ENCODE data around the gene AQP12A. TPM values are rescaled to one million over a fixed set of nuclear protein-coding genes. Genes with fewer than 3 reads are reported as not detected.

AQP12A gene
- total RNA-seq, 1 experiment from 2014 or later, result not detected

DNA sequence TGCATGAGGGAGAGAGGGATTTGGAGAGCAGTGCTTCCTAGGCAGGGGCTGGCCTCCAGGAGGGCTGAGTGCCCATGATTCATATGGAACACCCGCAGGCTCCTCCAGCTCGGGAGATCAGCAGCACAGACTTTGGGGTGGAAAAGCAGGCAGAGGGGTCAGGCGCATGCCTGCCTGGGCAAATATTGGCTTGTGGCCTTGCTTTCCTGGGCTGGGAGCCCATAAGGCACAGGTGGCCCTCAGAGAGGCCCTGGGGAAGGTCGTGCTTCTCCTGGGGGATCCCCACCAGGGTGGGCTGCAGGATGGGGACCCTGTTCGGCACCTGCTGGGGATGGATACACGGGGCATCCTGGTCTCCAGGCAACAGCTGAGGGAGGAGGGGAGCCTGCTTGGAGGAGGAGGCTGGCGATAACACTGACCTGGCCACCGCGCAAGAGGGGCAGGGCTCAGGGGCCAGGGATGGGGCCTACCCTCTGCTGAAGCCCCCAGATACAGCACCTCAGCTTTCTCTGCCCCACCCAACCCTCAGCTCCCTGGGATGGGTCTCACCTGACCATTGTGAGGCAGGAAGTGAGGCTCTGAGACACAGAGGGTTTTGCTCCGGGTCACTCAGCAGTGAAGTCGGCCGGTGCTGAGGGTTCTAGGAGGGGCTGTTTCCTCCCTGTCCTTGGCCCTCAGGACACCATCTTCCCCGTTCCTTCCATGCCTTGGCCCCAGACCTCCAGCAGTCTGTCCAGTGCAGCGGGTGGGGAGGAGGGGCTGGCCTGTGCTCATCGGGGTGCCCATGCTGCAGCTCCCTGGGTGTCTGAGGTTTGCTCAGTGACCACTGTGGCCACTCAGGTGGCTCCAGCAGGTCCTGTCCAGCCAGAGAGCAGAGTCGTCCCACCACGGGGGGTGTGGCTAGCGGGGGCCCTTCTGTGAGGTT lies 12.0 kb downstream of the AQP12A start:
- no peak for DNase-seq (ENCODE audit: extremely low read depth, low read depth)

DNA sequence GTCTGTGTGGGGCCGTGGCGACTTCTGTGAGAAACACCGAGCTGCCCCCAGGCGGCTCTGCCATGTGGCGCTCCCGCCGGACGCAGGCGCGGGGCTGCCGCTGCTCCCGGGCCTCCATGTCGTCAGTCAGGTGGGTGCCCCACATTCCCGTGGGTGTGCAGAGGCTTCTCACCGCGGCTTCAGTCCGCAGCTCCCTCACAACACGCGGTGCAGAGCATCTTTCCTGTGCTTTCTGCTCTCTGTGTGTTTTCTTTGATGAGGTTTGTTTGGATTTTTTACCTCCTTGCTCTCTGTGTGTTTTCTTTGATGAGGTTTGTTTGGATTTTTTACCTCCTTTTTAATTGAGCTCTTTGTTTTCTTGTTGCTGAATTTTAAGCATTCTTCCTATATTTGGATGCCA lies 13.0 kb downstream of the AQP12A start:
- no peak for DNase-seq (ENCODE audit: extremely low read depth, low read depth)

DNA sequence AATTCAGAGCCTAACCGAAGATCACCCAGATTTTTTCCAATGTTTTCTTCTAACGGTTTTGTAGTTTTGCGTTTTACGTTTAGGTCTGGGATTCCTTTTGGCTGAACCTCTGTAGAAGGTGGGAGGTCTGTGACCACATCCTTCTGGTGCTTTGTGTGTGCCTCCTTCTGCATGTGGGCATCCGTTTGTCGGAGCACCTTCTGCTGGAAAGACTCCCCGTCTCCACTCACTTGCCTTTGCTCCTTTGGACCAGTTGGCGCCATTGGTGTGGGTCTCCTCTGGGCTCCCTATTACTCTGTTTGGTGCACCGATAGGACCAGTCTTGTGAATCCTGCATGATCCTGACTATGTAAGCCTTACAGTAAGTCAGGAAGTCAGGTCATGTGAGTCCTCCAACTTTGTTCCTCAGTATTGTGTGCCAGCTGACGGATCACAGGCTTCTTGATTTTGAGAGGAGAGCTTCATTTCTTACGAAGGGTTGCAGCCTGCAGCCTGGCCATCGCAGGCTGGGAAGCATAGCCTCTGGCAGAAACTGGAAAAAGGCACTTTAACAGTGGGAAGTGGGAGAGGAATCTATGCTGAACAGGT lies 13.6 kb downstream of the AQP12A start:
- DNase-seq (ENCODE audit: extremely low read depth, low read depth), result no peak

DNA sequence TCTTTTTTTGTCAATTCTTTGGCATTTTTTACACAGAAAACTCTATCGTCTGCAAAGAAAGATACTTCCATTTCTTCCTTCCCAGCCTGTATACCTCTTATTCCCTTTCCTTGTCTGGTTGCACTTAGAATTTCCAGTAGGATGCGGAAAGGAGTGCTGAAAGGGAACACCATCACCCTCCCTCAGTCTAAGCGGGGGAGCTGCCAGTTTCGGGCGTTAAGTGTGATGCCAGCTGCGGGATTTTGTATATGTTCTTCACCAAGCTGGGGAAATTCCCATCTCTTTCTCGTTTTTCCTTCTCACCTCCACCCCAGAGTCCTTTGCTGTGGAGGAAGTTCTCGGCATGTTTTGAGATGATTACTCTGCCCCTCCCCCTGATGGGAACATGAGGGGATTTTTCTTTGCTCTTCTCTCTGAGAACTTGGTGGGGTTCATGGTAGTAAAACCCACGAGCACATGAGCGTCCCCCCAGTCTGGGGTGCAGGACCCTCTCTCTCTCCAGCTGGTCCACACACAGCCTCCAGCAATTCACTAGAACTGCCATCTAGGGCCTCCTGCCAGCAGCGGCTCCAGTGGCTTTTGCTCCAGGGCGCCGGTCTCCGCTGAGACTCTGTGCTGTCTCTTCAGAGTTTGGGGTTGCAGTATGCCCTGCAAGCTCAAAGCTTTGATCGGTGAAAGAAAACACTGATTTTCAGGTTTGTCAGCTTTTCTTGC lies 15.5 kb downstream of the AQP12A start:
- DNase-seq (ENCODE audit: extremely low read depth, low read depth), result no peak

DNA sequence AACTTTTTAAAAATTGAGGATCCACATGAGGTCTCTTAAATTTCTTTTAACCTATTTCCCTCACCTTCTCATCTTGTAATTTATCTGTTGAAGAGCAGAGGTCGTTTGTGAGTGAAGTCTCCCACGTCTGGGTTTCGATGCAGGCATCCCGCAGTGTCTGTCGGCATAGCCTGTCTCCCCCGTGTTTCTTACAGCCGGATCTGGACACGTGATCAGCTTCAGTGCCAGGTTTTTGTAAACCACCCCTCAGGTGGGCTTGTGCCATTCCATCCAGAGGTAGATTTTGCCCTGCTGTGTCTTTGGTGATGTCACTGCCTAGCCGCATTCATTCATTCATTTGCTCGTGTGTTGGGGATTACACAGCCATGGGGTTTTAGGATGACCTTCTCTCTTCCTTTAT lies 16.2 kb downstream of the AQP12A start:
- no peak for DNase-seq (ENCODE audit: extremely low read depth, low read depth)

DNA sequence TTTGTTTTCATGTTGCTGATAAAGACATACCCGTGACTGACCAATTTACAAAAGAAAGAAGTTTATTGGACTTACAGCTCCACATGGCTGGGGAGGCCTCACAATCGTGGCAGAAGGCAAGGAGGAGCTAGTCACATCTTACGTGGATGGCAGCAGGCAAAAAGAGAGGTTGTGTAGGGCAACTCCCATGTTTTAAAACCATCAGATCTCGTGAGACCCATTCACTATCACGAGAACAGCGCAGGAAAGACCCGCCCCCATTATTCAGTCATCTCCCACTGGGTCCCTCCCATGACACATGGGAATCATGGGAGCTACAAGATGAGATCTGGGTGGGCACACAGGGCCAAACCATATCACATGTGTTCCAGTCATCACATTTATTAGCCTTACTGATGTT lies 16.8 kb downstream of the AQP12A start:
- no peak for DNase-seq (ENCODE audit: extremely low read depth, low read depth)

DNA sequence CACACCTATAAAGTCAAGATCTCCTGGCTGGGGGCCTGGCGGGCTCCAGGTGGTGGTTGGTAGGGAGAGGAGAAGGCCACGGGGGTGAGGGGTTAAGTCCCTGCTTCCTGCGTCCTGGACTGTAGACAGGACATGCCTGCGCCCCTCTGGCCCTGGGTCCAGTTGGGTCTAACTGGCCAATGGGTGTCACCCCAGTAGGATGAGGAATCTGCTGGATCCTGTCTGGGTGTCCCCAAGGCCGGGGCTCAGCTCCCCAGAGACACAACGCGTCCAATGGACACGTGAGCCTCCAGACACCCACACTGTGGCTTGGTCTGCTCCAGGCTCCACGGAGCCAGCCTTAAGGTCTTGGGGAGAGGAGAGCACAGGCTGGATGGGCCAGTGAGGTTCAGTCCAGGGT lies 19.6 kb downstream of the AQP12A start:
- no peak for DNase-seq (ENCODE audit: extremely low read depth, low read depth)

DNA sequence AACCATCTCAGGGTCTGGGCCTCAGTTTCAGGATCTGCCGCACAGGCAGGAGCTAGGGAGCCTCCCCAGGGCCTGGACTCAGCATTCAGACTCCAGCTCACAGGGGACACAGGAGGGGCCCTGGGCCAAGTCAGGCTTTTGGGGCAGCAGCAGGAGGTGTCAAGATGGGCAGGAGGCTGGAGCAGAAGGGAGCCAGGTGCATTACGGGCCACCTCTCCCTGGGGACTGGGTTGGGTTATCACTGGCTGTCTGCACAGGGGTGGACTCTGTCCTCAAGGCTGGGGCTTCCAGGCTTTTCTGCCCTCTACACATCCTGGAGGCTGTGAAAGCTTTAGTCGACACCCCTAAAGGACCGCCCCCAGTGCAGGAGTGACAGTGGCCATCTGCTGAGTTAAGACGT lies 20.0 kb downstream of the AQP12A start:
- DNase-seq (ENCODE audit: extremely low read depth, low read depth), result no peak

DNA sequence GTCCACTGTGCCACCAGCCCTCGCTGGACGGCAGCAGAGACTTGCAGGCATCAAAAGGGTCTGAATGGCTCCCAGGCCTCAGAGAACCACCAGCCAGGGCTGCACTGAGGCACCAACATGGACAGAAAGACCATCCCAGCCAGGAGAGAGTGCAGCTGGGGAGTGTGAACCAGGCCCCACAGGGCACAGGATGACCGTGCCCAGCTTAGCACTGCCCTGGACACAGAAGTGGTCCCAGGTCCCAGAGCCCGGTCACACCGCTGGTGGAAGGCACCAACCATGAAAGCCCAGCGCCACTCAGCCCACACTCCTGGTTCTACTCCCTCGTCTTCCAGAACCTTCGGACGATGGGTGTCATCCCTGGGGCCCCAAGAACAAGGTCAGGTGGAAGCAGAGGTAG lies 20.5 kb downstream of the AQP12A start:
- no peak for DNase-seq (ENCODE audit: extremely low read depth, low read depth)

DNA sequence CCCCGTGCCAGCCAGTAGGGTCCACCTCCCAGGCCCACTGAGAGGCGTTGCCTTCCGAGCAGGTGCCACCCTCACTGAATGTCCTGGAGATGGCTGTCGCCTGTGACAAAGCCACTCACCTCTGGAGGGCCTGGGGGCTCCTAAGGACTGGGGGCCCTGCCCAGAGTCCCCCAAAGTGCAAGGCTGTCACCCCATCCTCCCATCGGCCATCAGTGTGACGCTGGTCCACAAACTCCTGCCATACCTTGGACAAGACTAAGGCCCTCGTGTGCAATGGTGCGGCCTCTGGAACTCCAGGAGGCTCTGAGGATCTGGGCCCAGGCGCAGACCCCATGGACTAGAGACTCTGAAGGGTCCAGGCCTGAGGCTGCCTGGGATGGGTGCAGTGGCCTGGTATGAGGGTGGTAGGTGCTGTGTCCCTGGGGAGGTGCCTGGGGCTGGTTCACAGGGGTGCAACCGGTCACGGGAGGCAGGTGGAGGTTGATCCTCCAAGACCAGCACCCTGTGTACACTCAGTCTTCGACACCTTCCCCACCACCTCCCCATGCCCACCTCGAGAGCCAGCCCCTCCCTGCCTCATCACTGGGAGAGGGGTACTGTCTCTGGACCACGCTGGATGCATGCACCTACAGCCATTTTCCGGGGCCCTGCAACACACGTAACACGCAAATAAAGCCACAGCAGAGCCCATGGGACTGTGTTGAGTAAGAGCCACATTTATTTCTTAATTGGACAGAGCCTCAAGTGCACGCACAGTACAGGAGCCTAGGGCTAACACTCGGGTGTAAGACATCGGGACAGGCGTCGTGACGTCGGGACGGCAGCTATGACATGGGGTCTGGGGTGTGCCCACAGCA lies 21.6 kb downstream of the AQP12A start:
- DNase-seq (ENCODE audit: extremely low read depth, low read depth), result no peak

DNA sequence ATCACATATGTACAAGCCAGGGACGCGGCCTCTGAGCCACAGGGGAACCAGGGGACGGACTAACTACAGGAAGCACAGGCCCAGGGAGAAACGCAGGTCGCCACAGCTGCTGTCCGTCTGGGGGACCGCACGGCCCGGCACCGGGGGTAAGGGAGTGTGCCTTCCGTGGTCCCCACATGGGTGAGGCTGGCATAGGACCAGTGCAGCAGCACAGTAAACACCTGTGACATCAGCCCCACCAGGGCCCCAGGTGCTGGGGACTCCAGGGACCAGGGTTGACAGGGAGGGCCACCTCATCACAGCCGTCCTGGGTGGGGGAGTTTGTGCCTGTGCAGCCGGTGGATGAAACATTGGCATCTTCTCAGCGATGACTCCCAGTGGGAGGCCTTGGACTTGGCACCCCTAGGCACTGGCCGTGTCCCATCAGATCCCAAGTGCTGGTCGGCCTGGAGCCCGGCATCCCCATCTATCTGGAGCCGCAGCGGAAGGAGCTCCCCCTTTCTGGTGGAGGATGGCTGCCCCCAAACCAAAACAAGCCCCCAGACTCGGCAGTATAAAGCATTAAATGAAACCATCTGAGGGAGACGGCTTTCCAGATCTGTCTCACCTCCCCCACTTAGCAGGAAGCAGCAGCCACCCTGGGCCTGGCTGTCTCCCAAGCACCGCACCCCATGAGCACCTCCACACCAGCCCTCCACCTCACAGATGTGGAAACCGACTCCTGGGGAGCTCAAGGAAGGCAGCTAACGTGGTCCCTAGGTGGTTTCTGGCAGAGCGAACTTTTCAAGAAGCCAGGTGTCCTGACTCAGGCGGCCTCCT lies 22.5 kb downstream of the AQP12A start:
- no peak for DNase-seq (ENCODE audit: extremely low read depth, low read depth)

DNA sequence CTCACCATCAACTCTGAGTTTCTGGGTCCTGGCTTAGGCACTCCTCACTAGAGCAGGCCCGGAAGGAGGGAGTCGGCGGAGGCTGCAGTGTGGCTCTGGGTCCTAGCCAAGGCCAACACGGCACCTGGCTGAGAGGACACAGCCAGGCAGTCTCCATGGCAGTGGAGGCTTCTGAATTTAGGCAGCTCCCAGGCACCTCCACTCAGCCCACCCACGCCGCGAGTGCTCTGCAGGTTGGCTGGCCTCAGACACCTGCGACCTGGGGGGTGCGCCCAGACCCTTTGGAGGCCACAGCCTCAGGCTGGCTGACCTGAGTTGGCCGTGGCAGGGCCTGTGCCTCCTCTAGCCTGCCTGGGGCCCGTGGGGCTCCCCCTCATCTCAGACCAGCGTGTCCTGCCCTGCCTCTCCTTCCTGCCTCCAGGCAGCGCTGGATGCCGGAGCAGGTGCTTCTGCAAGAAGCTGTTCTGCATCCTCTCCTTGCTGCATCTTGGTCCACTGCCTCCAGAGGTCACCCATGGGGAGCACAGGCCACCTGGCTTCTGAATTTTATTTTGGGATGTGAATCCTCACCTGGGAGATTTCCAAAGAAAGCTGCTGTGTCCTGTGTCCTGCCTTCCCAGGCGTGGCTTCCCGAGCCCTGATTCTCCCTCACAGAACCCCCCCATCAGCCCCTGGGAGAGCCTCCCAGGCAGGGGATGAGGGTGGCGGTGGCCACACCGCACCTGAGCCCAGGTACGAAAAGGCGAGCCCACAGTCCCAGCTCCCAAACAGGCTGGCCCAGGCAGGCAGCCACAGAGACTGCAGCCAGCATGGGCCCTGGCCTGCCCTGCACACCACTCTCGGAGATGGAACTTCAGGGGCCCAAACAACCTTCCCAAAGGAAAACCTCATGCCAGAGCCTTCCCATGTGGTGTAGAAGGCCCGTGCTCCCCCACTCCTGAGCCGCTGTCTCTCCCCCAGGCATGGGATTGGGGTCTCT lies 23.4 kb downstream of the AQP12A start:
- no peak for DNase-seq (ENCODE audit: extremely low read depth, low read depth)

DNA sequence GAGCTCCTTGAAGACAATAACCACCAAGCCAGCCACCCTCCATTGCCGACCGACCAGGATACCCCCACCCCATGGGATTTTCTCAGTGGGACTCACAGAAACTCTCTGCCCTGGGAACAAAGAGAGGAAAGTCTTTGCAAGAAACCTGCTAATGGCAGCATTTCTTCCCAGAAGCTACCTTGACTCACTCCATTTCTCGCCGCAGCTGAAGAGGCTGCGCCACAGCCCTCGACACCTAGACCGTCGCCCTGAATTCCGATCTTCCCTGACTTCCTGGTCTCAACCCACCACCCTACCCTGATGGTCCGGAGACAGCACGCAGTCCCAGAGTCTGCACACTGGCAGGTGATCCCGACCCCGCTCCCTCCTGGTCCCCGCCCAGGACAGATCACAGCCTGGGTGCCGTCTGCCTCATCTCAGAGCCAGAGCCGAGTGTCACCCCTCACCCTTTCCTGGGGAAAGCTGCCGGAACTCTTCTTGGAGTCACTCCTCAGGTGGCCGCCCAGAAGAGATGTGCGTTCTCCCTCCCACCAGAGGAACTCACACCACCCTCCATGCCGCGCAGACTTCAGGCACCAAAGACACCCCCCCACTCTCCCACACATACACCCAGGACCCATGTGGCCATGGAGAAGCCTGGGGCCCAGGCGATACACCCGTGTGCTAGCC lies 24.6 kb downstream of the AQP12A start:
- DNase-seq (ENCODE audit: extremely low read depth, low read depth), result no peak

DNA sequence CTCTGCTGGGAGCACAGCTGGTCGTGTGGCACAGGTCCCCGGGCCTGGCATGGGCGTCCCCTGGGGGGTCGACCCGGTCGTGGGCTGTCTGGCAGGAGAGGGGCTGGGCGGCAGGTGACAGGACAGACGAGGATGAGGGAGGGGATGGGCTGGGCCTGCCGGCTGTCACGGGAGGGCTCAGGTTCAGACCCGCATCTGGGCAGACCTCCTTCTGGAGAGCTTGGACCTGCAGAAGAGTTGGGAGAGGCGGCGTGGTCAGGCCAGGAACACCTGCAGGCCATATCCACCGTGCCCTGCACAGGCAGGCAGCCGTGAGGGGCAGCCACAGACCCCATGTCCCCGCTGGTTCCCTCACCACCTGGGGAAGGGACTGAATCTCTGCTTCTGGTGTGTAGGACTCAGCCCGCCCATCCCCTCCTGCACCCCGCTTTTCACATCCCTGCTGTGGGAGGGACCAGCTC lies 25.5 kb downstream of the AQP12A start:
- DNase-seq (ENCODE audit: extremely low read depth, low read depth), result no peak

DNA sequence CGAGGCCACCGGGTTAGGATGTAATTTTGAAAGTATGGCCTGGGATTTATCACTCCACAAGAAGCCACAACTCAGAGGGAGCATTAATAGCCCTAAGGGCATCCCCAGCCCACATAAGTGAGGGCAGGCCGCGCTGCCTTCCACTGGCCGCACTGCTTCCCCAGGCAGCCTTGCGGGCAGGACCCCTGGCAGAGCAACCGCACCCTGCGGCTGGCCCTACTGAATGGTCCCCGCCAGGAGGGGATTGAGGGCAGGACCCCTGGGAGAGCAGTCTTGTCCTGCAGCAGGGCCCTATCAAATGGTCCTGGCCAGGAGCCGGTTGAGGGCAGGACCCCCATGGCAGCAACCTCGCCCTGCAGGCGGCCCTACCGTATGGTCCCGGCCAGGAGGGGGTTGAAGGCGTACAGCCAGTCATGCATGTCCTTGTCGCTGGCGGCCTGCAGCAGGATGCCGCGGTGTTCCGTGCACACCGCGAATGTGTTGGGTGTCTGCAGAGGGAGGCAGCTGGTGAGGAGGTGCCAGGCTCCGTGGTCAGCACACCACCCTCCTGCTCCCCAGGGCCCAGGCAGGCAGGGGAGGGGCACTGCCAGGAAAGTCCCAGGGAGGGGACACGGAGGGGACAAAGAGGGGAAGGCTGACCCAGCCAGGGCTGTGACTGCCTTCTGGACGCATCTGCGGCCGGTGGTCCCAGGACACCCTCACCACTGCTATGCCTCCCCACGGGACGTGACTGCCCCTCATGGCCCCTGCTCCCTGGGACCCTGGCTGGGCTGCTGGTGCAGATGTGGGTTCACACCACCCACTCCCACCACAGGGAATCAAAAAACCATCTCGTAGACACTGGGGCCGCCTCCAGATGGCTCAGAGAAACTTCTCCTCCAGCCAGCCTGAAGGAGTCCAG lies 26.3 kb downstream of the AQP12A start:
- DNase-seq (ENCODE audit: extremely low read depth, low read depth), result no peak

DNA sequence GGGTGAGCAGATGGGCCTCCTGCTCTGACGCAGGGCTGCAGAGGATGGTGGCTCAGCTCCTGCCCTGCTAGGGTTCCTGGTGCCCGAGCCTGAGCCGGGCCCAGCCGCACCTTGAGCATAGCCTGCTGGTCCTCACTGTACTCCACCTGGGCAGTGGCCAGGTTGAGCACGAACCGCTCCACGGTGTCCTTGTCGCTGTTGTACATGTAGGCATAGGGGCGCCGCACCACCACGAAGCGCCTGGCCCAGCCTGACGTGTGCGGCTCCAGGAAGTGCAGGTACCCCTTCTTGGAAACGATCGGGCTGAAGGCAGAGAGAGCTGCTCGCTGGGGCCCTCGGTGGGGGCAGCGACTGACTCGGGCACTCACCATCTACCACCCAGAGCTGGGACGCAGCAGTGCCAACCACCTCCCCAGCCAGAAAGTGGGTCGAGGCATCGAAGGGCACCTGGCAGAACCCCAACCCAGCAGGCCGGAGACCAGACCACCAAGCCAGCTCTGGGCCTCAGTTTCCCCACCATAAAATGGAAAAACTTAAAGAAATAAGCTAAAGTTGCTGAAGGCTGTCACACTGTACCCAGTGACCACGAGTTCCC lies 27.3 kb downstream of the AQP12A start:
- no peak for DNase-seq (ENCODE audit: extremely low read depth, low read depth)
